ENCODE data around the gene TRIM5.

Gene TRIM5

GRCh38 chr11:5639953-5640352 is 44.9 kb downstream of the TRIM5 start:
- H3K27ac ChIP-seq, result no peak overlapping the region
- TF ChIP-seq ZFX (IDR thresholded peaks at IDR 0.05; ENCODE audit: borderline replicate concordance) (no peak), CTCF (IDR thresholded peaks at IDR 0.05) (no peak)

DNA sequence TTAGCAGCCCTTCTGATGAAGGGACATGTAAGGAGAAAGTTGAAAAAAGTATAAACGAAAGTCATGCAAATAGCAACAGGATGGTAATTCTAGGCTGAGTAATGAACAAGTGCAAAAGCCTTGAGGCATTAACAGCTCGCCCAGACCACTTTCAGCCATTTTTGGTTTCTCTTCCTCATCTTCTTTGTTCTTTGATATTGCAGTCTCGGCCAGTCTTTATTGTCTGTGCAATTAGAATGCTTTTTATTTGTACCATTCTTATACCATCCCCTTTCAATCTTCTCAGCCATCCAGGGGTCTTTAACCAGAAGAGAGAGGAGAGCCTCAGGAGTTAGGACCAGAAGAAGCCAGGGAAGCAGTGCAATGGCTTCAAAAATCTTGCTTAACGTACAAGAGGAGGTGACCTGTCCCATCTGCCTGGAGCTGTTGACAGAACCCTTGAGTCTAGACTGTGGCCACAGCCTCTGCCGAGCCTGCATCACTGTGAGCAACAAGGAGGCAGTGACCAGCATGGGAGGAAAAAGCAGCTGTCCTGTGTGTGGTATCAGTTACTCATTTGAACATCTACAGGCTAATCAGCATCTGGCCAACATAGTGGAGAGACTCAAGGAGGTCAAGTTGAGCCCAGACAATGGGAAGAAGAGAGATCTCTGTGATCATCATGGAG is 52.8 kb downstream of the TRIM5 start:
- TF ChIP-seq CTCF (IDR thresholded peaks at IDR 0.05) (no peak), ZFX (IDR thresholded peaks at IDR 0.05; ENCODE audit: borderline replicate concordance) (no peak)
- H3K27ac ChIP-seq, result no peak overlapping the region

DNA sequence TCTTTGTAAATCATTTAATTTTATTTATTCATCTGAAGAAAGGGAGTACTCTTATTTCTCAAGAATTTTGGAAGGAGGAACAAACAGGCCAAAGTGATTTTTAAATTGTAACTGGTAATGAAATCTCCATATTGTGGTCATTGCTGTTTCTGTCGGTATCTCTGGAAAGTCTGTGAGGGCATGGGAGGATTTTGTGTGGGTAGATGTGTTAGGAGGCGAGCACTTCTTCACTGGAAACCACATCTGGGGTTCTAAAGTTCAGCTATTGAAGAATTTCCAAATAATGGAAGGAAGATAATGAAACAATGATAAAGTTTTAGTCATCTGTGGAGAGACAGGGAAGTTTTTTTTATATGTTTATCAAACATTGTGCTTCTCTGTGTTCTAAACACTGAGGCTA is 53.5 kb downstream of the TRIM5 start:
- TF ChIP-seq CTCF (IDR thresholded peaks at IDR 0.05) (no peak), ZFX (IDR thresholded peaks at IDR 0.05; ENCODE audit: borderline replicate concordance) (no peak)
- no peak overlapping the region for H3K27ac ChIP-seq

- H3K27ac ChIP-seq, result no peak overlapping the region
- TF ChIP-seq ZFX (IDR thresholded peaks at IDR 0.05; ENCODE audit: borderline replicate concordance), result no peak
- no peak for TF ChIP-seq CTCF (IDR thresholded peaks at IDR 0.05)
Measured at GRCh38 chr11:5626196-5626595, 58.7 kb downstream of the TRIM5 start.

- no peak overlapping the region for H3K27ac ChIP-seq
- TF ChIP-seq ZFX (IDR thresholded peaks at IDR 0.05; ENCODE audit: borderline replicate concordance) (no peak), CTCF (IDR thresholded peaks at IDR 0.05) (no peak)
Measured at GRCh38 chr11:5625281-5625680, 59.6 kb downstream of the TRIM5 start.

GRCh38 chr11:5624489-5625279 is 60.2 kb downstream of the TRIM5 start, which contains the start of gene TRIM34:
Gene TRIM34 (plus strand): TSS chr11:5625001. CDS start chr11:5632332, 7,331 bp downstream.
- TF ChIP-seq CTCF (IDR thresholded peaks at IDR 0.05), result no peak
- no peak for TF ChIP-seq ZFX (IDR thresholded peaks at IDR 0.05; ENCODE audit: borderline replicate concordance)
- H3K27ac ChIP-seq, result no peak within 1 kb of the TSS

DNA sequence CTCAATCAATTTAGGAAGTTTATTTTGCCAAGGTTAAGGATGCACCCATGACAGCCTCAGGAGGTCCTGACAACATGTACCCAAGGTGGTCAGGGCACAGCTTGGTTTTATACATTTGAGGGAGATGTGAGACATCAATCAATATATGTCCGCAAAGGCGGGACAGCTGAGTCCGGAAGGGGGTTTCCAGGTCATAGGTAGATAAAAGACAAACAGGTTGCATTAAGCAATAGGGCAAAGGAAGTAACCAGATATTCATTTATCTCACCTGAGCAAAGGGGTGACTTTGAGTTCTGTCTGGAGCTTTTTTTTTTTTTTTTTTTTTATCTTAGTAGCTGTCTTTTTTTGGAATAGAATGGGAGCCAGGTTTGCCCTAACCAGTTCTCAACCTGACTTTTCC is 62.1 kb downstream of the TRIM5 start:
- TF ChIP-seq ZFX (IDR thresholded peaks at IDR 0.05; ENCODE audit: borderline replicate concordance) (no peak), CTCF (IDR thresholded peaks at IDR 0.05) (no peak)
- H3K27ac ChIP-seq, result no peak overlapping the region

Data from 22Rv1 (cell line).